ENCODE measurements around the gene MEG3. TPM values are rescaled to one million over a fixed set of nuclear protein-coding genes. Genes with fewer than 3 reads are reported as not detected.

The MEG3 gene
- total and polyA plus RNA-seq, 4 donors, result 250 to 1,152 (median 532) TPM

DNA sequence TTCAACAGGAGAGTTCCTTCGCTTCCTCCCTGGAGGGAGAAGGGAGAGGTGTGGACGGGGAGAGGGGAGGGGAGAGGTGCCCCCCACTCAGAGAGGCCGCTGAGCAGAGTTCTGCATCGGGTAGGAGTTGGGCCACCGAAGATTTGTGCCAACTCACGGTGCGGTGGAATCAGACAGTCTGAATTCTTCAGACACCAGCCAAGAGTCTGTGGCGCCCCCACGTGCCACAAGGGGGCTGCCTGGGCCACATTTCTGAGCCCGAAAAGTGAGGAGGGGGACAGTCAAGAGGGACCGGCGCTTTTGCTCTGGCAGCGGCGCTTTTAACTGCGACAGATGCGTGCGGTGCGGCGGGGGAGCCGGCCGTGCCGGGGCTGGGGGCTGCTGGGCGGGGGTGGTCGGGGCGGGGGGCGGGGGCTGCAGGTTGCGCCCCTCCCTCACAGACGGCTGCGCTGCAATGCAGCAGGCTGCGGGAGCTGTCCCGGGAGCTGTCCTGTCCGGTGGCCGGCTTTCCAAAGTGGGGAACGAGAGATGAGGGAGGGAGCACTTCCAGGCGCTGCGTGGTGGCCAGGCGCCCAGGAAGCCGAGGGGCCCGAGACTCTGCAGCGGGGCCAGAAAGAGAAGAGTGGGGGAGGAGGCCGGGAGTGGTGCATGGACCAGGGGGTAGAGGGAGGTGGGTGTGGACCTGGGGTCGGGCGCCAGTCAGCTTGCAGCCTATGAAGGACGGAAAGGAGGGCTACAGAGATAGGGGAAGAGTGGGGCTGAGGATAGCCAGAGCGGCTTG lies 78.6 kb downstream of the MEG3 start:
- WGBS (ENCODE audit: insufficient coverage), result 4% methylated on average over 36 of the region's 45 CpGs

DNA sequence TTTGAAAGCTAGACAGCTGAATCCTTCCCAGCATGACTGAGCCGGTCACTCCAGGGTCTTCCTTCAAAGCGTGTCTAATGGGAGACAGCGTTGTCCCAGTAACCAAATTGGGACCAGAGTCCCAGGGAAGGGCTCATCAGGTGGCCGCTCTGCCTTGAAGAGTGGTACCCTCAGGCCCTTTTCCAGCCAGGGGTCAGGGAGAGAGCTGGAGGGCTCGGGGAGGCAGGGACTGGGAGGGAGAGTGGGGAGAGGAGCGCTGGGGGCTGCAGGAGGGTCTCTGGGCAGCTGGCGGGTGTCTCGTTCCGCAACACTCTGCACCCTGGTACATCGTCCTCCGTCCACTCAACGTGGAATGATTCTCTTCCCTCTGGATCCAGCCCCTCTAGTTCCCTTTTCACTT lies 79.2 kb downstream of the MEG3 start:
- 44% methylated on average over 5 of the region's 12 CpGs for WGBS (ENCODE audit: insufficient coverage)
- Histone ChIP-seq H3K4me3 (ENCODE audit: low read depth, low read length) (peak overlapping the region; percentile 7), H3K9me3 (ENCODE audit: control insufficient read depth, insufficient read depth, low read length) (no peaks in the 10 kb centered on the region), H3K27ac (ENCODE audit: low read depth, low read length) (no peak overlapping the region), H3K36me3 (ENCODE audit: control insufficient read depth, insufficient read depth, low read length) (peaks cover 39% of the 10 kb centered on the region), H3K4me1 (ENCODE audit: control insufficient read depth, insufficient read depth, low read length) (peaks cover 50% of the 10 kb centered on the region), H3K27me3 (ENCODE audit: control insufficient read depth, insufficient read depth, low read length) (peaks cover 13% of the 10 kb centered on the region)
- no peak for DNase-seq (ENCODE audit: low read depth in 4 of 6, low spot score in 6 of 6)

More for the DNA sequence above, 78.6 kb downstream of the MEG3 start:
- H3K27me3 ChIP-seq (ENCODE audit: control insufficient read depth, insufficient read depth, low read length), result peaks cover 13% of the 10 kb centered on the region
- H3K4me1 ChIP-seq (ENCODE audit: control insufficient read depth, insufficient read depth, low read length), result peaks cover 57% of the 10 kb centered on the region
- H3K4me3 ChIP-seq (ENCODE audit: low read depth, low read length), result peak overlapping the region; percentile 7
- H3K27ac ChIP-seq (ENCODE audit: low read depth, low read length), result no peak overlapping the region
- H3K36me3 ChIP-seq (ENCODE audit: control insufficient read depth, insufficient read depth, low read length), result peaks cover 38% of the 10 kb centered on the region
- DNase-seq (ENCODE audit: low read depth in 4 of 6, low spot score in 6 of 6), result peak in 3 of 6 donors; percentile 31 to 83 (median 72)
- no peaks in the 10 kb centered on the region for H3K9me3 ChIP-seq (ENCODE audit: control insufficient read depth, insufficient read depth, low read length)

DNA sequence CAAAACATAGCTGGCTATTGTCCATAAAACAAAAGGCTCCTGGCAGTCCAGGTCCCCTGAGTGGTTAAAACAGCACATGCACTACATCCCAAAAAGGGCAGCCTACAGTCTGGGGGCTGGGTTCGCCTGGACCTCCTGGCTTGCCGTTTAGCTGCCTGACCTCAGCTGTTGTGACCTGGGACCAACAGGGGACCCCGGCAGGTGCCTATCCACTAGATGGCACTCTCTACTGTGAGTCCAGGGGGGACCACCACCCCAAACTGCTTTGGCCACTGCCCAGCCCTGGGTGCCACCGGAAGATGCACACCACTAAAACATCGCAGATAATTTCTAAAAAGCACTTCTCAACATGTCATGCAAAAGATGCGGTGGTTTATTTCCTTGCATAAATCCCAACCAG lies 80.5 kb downstream of the MEG3 start:
- DNase-seq (ENCODE audit: low read depth in 4 of 6, low spot score in 6 of 6), result no peak
- H3K9me3 ChIP-seq (ENCODE audit: control insufficient read depth, insufficient read depth, low read length), result no peaks in the 10 kb centered on the region
- peaks cover 10% of the 10 kb centered on the region for H3K27me3 ChIP-seq (ENCODE audit: control insufficient read depth, insufficient read depth, low read length)
- H3K4me1 ChIP-seq (ENCODE audit: control insufficient read depth, insufficient read depth, low read length), result peaks cover 37% of the 10 kb centered on the region
- H3K27ac ChIP-seq (ENCODE audit: low read depth, low read length), result no peak overlapping the region
- no peak overlapping the region for H3K4me3 ChIP-seq (ENCODE audit: low read depth, low read length)
- H3K36me3 ChIP-seq (ENCODE audit: control insufficient read depth, insufficient read depth, low read length), result peaks cover 39% of the 10 kb centered on the region
- WGBS (ENCODE audit: insufficient coverage), result 55% methylated on average over 4 of the region's 6 CpGs

DNA sequence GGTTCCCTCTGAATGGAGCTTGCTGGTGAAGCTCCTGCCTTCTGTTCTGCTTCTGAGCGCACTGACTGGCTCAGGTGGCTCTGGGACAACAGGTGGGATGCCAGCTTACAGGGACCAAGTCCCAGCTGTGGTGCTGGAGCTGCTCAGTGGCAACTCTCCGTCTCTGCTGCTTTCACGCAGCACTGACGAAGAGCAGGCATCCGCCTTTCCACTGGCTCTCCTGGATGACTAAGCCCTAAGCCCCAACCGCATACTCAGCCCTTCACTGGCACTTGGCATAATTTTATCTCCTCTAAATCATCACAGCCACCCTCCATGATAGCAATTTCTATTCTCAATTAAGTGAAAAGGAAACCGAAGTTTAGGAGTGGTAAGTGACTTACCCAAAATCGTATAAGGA lies 81.3 kb downstream of the MEG3 start:
- H3K9me3 ChIP-seq (ENCODE audit: control insufficient read depth, insufficient read depth, low read length), result no peaks in the 10 kb centered on the region
- H3K4me3 ChIP-seq (ENCODE audit: low read depth, low read length), result no peak overlapping the region
- peaks cover 10% of the 10 kb centered on the region for H3K27me3 ChIP-seq (ENCODE audit: control insufficient read depth, insufficient read depth, low read length)
- H3K4me1 ChIP-seq (ENCODE audit: control insufficient read depth, insufficient read depth, low read length), result peaks cover 29% of the 10 kb centered on the region
- H3K36me3 ChIP-seq (ENCODE audit: control insufficient read depth, insufficient read depth, low read length), result peaks cover 31% of the 10 kb centered on the region
- H3K27ac ChIP-seq (ENCODE audit: low read depth, low read length), result no peak overlapping the region
- no peak for DNase-seq (ENCODE audit: low read depth in 4 of 6, low spot score in 6 of 6)
- 91% methylated on average over 5 of the region's 8 CpGs for WGBS (ENCODE audit: insufficient coverage)

DNA sequence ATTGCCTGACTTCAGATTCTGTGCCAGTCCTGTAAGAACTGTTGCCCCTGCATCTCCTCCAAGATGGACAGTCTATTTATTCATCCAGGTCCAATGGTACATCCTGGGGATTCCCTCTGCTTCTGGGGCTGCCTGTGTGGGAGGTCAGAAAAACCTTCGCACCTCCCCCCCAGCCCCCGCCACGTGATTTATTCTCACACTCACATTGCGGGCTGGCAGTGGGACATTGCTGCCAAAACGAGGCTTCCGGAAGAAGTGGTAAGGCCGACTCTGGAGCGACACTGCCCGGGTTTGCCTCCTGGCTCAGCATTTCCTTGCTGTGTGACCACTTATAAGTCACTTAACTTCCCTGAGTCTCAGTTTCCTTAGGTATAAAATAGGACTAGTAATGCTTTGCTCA lies 83.5 kb downstream of the MEG3 start:
- H3K9me3 ChIP-seq (ENCODE audit: control insufficient read depth, insufficient read depth, low read length), result no peaks in the 10 kb centered on the region
- peaks cover 7% of the 10 kb centered on the region for H3K4me1 ChIP-seq (ENCODE audit: control insufficient read depth, insufficient read depth, low read length)
- no peak overlapping the region for H3K4me3 ChIP-seq (ENCODE audit: low read depth, low read length)
- H3K36me3 ChIP-seq (ENCODE audit: control insufficient read depth, insufficient read depth, low read length), result peaks cover 18% of the 10 kb centered on the region
- no peak overlapping the region for H3K27ac ChIP-seq (ENCODE audit: low read depth, low read length)
- H3K27me3 ChIP-seq (ENCODE audit: control insufficient read depth, insufficient read depth, low read length), result peaks cover 6% of the 10 kb centered on the region
- DNase-seq (ENCODE audit: low read depth in 4 of 6, low spot score in 6 of 6), result no peak
- WGBS (ENCODE audit: insufficient coverage), result 90% methylated on average over 4 of the region's 9 CpGs

Small RNA genes lying within 50 kb of the gene (small RNA-seq; reads per million reads assigned to genes)
- gene AL117190.3 (ENCODE audit: low replicate concordance), result not detected
- gene MIR127 (ENCODE audit: low replicate concordance), result not detected
- gene MIR136 (ENCODE audit: low replicate concordance), result not detected
- gene MIR2392 (ENCODE audit: low replicate concordance), result not detected
- gene MIR337 (ENCODE audit: low replicate concordance), result 18.5 reads per million, percentile 97 among the genes with 10 or more reads in this experiment
- gene MIR431 (ENCODE audit: low replicate concordance), result not detected
- gene MIR432 (ENCODE audit: low replicate concordance), result not detected
- not detected for gene MIR433 (ENCODE audit: low replicate concordance)
- 105 reads per million, percentile 98 among the genes with 10 or more reads in this experiment for gene MIR493 (ENCODE audit: low replicate concordance)
- gene RF01928 (ENCODE audit: low replicate concordance), result not detected
- gene RF02145 (ENCODE audit: low replicate concordance), result not detected
- 2.5 reads per million, percentile 91 among the genes with 10 or more reads in this experiment for gene SNORD112 (ENCODE audit: low replicate concordance)

Other genes with a start within 250 kb of the MEG3 start
- 1 to 10 TPM; 4.9 to 7.0 TPM for gene BEGAIN, start 238.7 kb upstream of the MEG3 start, total RNA-seq
- 10 to 100 TPM; 19.4 to 26.6 TPM for gene BEGAIN, start 238.7 kb upstream of the MEG3 start, polyA plus RNA-seq (ENCODE audit: insufficient read length in 2 of 2)
- 1 to 10 TPM; 4.9 to 5.3 TPM for gene DLK1, start 99.2 kb upstream of the MEG3 start, total RNA-seq
- 10 to 100 TPM in 1 of 2 donors, 1 to 10 TPM in 1; 8.5 to 15.7 TPM for gene DLK1, start 99.2 kb upstream of the MEG3 start, polyA plus RNA-seq (ENCODE audit: insufficient read length in 2 of 2)
- under 1 TPM; 0.44 to 0.99 TPM for gene RTL1, start 77.6 kb downstream of the MEG3 start, total RNA-seq
- 1 to 10 TPM; 1.1 to 2.2 TPM for gene RTL1, start 77.6 kb downstream of the MEG3 start, polyA plus RNA-seq (ENCODE audit: insufficient read length in 2 of 2)